Hindlimb muscle (tissue), 1 donor: Measurements from ENCODE around the gene UGT2A2. TPM values are rescaled to one million over a fixed set of nuclear protein-coding genes. Genes with fewer than 3 reads are reported as not detected.

Experiments
- DNase-seq: peaks from one replicate; pipeline ENCODE4 v3.0.0-alpha.2; 2013
- polyA plus RNA-seq: library from polyadenylated mRNA; unstranded; fragments of 120-200 nt; gene quantifications from one replicate; pipeline ENCODE4 v1.2.1, GENCODE V29; 2013; ENCODE audit not compliant: insufficient read length

Gene UGT2A2
- polyA plus RNA-seq, 1 donor, result not detected

GRCh38 chr4:69568787-69569186 lies 70.7 kb downstream of the UGT2A2 start:
- no peak for DNase-seq

GRCh38 chr4:69563424-69563823 lies 76.0 kb downstream of the UGT2A2 start:
- DNase-seq, result no peak

DNA sequence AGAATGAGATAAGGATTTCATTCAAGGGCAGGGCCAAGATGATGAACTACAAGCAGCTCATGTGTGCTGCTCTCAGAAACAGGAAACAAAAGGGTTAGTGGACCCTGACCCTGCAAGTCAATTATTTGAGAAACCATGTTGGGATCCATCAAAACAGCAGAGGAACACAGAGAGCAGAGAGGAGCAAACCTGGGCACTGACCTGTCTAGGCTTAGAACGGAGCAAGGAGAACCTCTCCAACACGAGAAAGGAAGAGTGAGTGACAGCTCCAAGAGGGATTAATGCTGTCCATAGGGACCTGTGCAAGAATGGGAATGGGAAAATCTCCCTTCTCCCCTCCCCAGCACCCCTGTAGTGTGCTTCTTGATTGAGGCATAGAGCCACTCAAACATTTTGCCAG lies 89.8 kb downstream of the UGT2A2 start:
- no peak for DNase-seq

DNA sequence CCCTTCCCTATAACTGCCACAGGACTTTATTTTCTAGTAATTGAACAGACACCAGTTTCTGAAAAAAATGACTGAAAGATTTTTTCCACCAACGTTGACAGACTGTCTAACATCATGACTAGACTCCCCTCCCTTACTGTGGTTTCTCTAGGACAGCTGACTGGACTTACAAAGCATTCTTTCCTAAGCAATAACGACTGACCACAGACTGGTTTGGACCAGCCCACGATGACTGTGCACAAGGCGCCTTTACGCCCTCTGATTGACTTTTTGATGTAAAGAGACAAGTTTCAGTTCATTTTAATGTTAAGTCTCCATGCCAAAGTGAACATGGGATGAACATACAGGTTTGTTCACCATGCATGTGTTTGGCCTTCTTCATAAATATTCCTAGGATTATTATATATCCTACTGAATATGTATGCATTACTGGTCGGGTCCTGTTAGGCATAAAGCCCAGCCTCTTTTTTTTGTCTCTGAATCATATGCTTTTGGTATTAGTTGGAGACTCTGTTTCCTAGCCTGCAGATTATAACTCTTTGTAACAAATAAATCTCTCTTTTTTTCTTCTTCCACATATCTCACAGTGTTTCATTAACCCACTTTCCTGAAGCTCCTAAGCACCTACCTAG lies 93.2 kb downstream of the UGT2A2 start:
- DNase-seq, result no peak

Other genes starting within 250 kb of the UGT2A2 start
- gene UGT2B4, start 143.7 kb downstream of the UGT2A2 start, polyA plus RNA-seq, result not detected
- gene UGT2A1, start 13.6 kb upstream of the UGT2A2 start, polyA plus RNA-seq, result not detected
- 0.46 TPM for gene SULT1B1, start 121.0 kb upstream of the UGT2A2 start, polyA plus RNA-seq
- gene SULT1E1, start 220.5 kb upstream of the UGT2A2 start, polyA plus RNA-seq, result 20.9 TPM